ENCODE results near the gene NOPCHAP1. TPM values are rescaled to one million over a fixed set of nuclear protein-coding genes. Genes with fewer than 3 reads are reported as not detected.

The NOPCHAP1 gene
- total RNA-seq, 1 experiment from 2014 or later: 25.6 TPM

DNA sequence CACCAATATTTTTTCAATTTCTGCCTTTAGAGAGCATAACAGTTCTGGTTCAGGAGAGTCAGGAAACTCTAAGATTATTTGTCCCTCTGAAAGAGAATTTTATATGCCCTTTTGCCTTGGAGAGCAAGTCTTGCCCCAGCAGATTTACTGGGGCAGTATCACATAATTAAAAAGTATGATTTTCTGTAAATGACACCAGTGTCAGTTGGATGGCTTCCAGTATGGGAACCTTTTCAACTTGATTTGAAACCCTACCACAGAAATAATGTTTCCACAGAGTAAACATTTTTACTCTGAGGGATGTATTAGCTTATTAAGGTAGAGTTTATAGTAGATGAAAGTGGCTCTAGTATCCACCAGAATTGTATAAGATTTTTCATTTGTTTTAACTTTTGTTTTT is 15.4 kb downstream of the NOPCHAP1 start:
- no peak overlapping the region for H2AFZ ChIP-seq (ENCODE audit: low read depth, low read length, poor library complexity, severe bottlenecking)
- no peak for ATAC-seq
- intact Hi-C loops (cut with micrococcal nuclease): no loop called here
- no peak overlapping the region for H3K27ac ChIP-seq (ENCODE audit: low read depth, low read length)
- no peaks in the 10 kb centered on the region for H3K9me2 ChIP-seq (ENCODE audit: insufficient read depth)
- RAD21 ChIA-PET (ENCODE audit: low non-redundant PET in 1 of 2, low total read pairs in 2 of 2, uncharacterized antibody in 2 of 2, unreplicated experiment in 2 of 2): no interaction called here
- no peaks in the 10 kb centered on the region for H3K4me1 ChIP-seq (ENCODE audit: control insufficient read depth in 1 of 2, insufficient read depth in 2 of 2, low read length in 2 of 2)
- no peaks in the 10 kb centered on the region for H3K9me3 ChIP-seq (ENCODE audit: control insufficient read depth in 1 of 2, insufficient read depth in 1 of 2, low read depth in 1 of 2, low read length in 2 of 2)
- no peak overlapping the region for H3K9ac ChIP-seq (ENCODE audit: low read length)
- TF ChIP-seq EZH2phosphoT487 (IDR thresholded peaks at IDR 0.05; ENCODE audit: borderline replicate concordance) (no peak), ZNF274 (IDR thresholded peaks at IDR 0.05; ENCODE audit: low read depth, low read length) (no peak), REST (IDR thresholded peaks at IDR 0.05; ENCODE audit: low read depth) (no peak), SIN3A (IDR thresholded peaks at IDR 0.05; ENCODE audit: low read depth) (no peak), CBX3 (IDR thresholded peaks at IDR 0.05; ENCODE audit: low read depth) (no peak), RAD21 (IDR thresholded peaks at IDR 0.05; ENCODE audit: low read depth) (no peak), CEBPB (IDR thresholded peaks at IDR 0.05; ENCODE audit: low read depth) (no peak), YY1 (IDR thresholded peaks at IDR 0.05; ENCODE audit: extremely low read depth, insufficient replicate concordance, low read depth, low read length) (no peak), CTCF (IDR thresholded peaks at IDR 0.05 in 2 of 3, conservative IDR thresholded peaks at IDR 0.05 in 1 of 3; ENCODE audit: borderline replicate concordance in 1 of 3, insufficient read depth in 1 of 3, low read depth in 2 of 3, low read length in 2 of 3) (no peak), EGR1 (IDR thresholded peaks at IDR 0.05; ENCODE audit: low read depth) (no peak), ZFX (IDR thresholded peaks at IDR 0.05) (no peak), ELF1 (IDR thresholded peaks at IDR 0.05; ENCODE audit: borderline replicate concordance, low read depth) (no peak), POLR2A (IDR thresholded peaks at IDR 0.05; ENCODE audit: borderline replicate concordance, extremely low read depth, insufficient read depth, insufficient read length) (no peak), SRF (IDR thresholded peaks at IDR 0.05; ENCODE audit: low read depth) (no peak), EZH2 (IDR thresholded peaks at IDR 0.05) (no peak), FOSL1 (IDR thresholded peaks at IDR 0.05; ENCODE audit: low read depth) (no peak), TCF7L2 (IDR thresholded peaks at IDR 0.05; ENCODE audit: borderline replicate concordance, extremely low read depth, insufficient read depth, insufficient read length) (no peak), POLR2AphosphoS5 (IDR thresholded peaks at IDR 0.05; ENCODE audit: low read depth, low read length) (no peak)
- TF ChIP-seq, protein P1, sequence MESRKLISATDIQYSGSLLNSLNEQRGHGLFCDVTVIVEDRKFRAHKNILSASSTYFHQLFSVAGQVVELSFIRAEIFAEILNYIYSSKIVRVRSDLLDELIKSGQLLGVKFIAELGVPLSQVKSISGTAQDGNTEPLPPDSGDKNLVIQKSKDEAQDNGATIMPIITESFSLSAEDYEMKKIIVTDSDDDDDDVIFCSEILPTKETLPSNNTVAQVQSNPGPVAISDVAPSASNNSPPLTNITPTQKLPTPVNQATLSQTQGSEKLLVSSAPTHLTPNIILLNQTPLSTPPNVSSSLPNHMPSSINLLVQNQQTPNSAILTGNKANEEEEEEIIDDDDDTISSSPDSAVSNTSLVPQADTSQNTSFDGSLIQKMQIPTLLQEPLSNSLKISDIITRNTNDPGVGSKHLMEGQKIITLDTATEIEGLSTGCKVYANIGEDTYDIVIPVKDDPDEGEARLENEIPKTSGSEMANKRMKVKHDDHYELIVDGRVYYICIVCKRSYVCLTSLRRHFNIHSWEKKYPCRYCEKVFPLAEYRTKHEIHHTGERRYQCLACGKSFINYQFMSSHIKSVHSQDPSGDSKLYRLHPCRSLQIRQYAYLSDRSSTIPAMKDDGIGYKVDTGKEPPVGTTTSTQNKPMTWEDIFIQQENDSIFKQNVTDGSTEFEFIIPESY (IDR thresholded peaks at IDR 0.05; ENCODE audit: extremely low read depth, insufficient replicate concordance, low read length): no peak
- TF ChIP-seq, protein P2, sequence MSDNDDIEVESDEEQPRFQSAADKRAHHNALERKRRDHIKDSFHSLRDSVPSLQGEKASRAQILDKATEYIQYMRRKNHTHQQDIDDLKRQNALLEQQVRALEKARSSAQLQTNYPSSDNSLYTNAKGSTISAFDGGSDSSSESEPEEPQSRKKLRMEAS (IDR thresholded peaks at IDR 0.05): no peak
- BruUV-seq (replicated peaks): no TSS peak
- CTCF ChIA-PET: no interaction called here
- no peak overlapping the region for H3K4me2 ChIP-seq (ENCODE audit: low read length)
- no peaks in the 10 kb centered on the region for H3K27me3 ChIP-seq (ENCODE audit: insufficient read depth, low read length)
- H3K79me2 ChIP-seq (ENCODE audit: insufficient read depth, low read length): peaks cover 13% of the 10 kb centered on the region
- DNase-seq (ENCODE audit: low read depth, low spot score): no peak
- peaks cover 7 to 34% of the 10 kb centered on the region in 2 experiments; a peak in 3 of 4 replicates for H3K36me3 ChIP-seq (ENCODE audit: control insufficient read depth in 1 of 2, insufficient read depth in 2 of 2, low read length in 2 of 2)
- no peak overlapping the region for H3K4me3 ChIP-seq (replicated peaks in 1 of 2; ENCODE audit: low read depth in 1 of 2, low read length in 2 of 2)
- POLR2A ChIA-PET: interaction anchor here (0.6 kb wide), 1 partner anchor 12 kb away, joined by 3 read pairs; no protein-coding TSS in a partner anchor
- H4K20me1 ChIP-seq (ENCODE audit: insufficient read depth): no peaks in the 10 kb centered on the region; the same call in 1 of the 2 replicates
